ENCODE data around the gene SARM1. TPM values are rescaled to one million over a fixed set of nuclear protein-coding genes. Genes with fewer than 3 reads are reported as not detected.

SARM1 gene
- total and polyA plus RNA-seq, 2 of the 13 experiments (the other 11 are each of a cell fraction or from before 2014, with no cell fraction given) = 0.73 to 0.86 TPM

DNA sequence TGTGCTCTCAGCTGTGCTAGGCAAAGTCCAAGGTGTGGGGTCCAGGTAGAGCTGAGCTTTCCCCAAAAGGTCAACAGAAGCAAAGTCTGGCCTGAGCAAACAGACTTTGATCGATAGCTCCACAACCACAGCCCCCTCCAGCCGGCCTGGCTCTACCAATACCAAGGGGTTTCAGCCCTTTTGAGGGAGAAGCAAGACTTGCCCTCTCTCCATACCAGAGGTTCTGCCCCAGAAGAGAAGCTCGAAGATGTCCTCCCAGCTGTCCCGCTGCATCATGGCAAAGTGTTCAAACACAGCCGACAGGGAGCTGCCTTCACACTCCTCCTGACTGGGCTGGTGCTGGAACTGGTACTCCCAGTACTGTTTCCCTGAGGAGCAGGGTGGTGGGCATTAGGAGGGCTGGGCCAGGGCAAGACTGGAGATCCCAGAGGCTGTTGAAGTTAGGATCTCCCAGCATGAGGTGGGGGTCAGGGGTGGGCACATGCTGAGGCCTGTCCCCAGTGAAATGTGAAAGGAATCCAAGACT, 3.1 kb upstream of the SARM1 start (continued):
- TF ChIP-seq PRDM4 (CRISPR knock-in tag; IDR thresholded peaks at IDR 0.05; ENCODE audit: borderline replicate concordance) = no peak
- TF ChIP-seq ZNF766 (CRISPR knock-in tag; IDR thresholded peaks at IDR 0.05; ENCODE audit: borderline replicate concordance) = peak; percentile 66; the same call in 1 of the 2 replicates
- TF ChIP-seq ZNF550 (CRISPR knock-in tag; IDR thresholded peaks at IDR 0.05; ENCODE audit: borderline replicate concordance) = no peak
- TF ChIP-seq DPF2 (CRISPR knock-in tag; IDR thresholded peaks at IDR 0.05; ENCODE audit: borderline replicate concordance, low read depth) = peak; percentile 97
- TF ChIP-seq ZNF572 (CRISPR knock-in tag; IDR thresholded peaks at IDR 0.05) = peak; percentile 72; the same call in 1 of the 2 replicates
- TF ChIP-seq RAD51 (IDR thresholded peaks at IDR 0.05; ENCODE audit: borderline replicate concordance) = no peak
- TF ChIP-seq KDM3A (CRISPR knock-in tag; IDR thresholded peaks at IDR 0.05; ENCODE audit: low read depth) = no peak; the same call in 1 of the 2 replicates
- TF ChIP-seq, protein P1, sequence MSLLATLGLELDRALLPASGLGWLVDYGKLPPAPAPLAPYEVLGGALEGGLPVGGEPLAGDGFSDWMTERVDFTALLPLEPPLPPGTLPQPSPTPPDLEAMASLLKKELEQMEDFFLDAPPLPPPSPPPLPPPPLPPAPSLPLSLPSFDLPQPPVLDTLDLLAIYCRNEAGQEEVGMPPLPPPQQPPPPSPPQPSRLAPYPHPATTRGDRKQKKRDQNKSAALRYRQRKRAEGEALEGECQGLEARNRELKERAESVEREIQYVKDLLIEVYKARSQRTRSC (CRISPR knock-in tag; IDR thresholded peaks at IDR 0.05; ENCODE audit: low read depth) = no peak
- TF ChIP-seq ZNF484 (CRISPR knock-in tag; IDR thresholded peaks at IDR 0.05; ENCODE audit: borderline replicate concordance, low read depth) = no peak
- TF ChIP-seq ZNF280B (CRISPR knock-in tag; IDR thresholded peaks at IDR 0.05; ENCODE audit: borderline replicate concordance) = no peak
- no peak for TF ChIP-seq ZNF326 (CRISPR knock-in tag; IDR thresholded peaks at IDR 0.05; ENCODE audit: borderline replicate concordance)
- TF ChIP-seq ZNF367 (CRISPR knock-in tag; IDR thresholded peaks at IDR 0.05; ENCODE audit: borderline replicate concordance) = no peak
- TF ChIP-seq ZHX1 (CRISPR knock-in tag; IDR thresholded peaks at IDR 0.05; ENCODE audit: low read depth) = no peak
- no peak for TF ChIP-seq ATF1 (CRISPR knock-in tag; IDR thresholded peaks at IDR 0.05)
- TF ChIP-seq SKI (IDR thresholded peaks at IDR 0.05; ENCODE audit: partially characterized antibody) = peak; percentile 89
- TF ChIP-seq TAF1 (CRISPR knock-in tag; IDR thresholded peaks at IDR 0.05) = no peak; the same call in 1 of the 2 replicates
- TF ChIP-seq EHMT2 (IDR thresholded peaks at IDR 0.05; ENCODE audit: borderline replicate concordance, low read depth, low read length) = no peak
- TF ChIP-seq GTF3A (CRISPR knock-in tag; conservative IDR thresholded peaks at IDR 0.05) = no peak
- peak; percentile 43; the same call in 1 of the 2 replicates for TF ChIP-seq ZBTB2 (CRISPR knock-in tag; IDR thresholded peaks at IDR 0.05; ENCODE audit: low read depth)
- peak; percentile 88 for TF ChIP-seq MED8 (CRISPR knock-in tag; IDR thresholded peaks at IDR 0.05; ENCODE audit: insufficient replicate concordance)
